Peyer's patch (tissue), 4 donors: Measurements from ENCODE around the gene GABARAP. TPM values are rescaled to one million over a fixed set of nuclear protein-coding genes. Genes with fewer than 3 reads are reported as not detected.

Experiments
- DNase-seq, 3 donors: peaks; one replicate each; pipeline ENCODE4 v3.0.0-alpha.2; 2017 to 2019
- H3K27ac ChIP-seq, 4 donors: fragments of 200-600 bp; sonication (generic); one replicate each; pipeline ENCODE4 v1.5.1; 2016 to 2019
- H3K27me3 ChIP-seq, 2 donors: fragments of 200-600 bp; sonication (generic); one replicate each; pipeline ENCODE4 v1.5.1; 2019
- H3K36me3 ChIP-seq, 3 donors: fragments of 200-600 bp; sonication (generic); one replicate each; pipeline ENCODE4 v1.5.1; 2016 to 2019
- H3K4me1 ChIP-seq, 4 donors: fragments of 200-600 bp; sonication (generic); one replicate each; pipeline ENCODE4 v1.5.1; 2016 to 2019
- H3K4me3 ChIP-seq, 4 donors: fragments of 200-600 bp; sonication (generic); 1 replicate in 3 of 4; 2 replicates in 1 of 4; pipeline ENCODE4 v1.5.1; 2016 to 2019; ENCODE audit warnings: mild to moderate bottlenecking in 1 of 4
- H3K9me3 ChIP-seq, 4 donors: fragments of 200-600 bp; sonication (generic); one replicate each; pipeline ENCODE4 v1.5.1; 2016 to 2019; ENCODE audit warnings: mild to moderate bottlenecking in 1 of 4
- POLR2A ChIP-seq, 2 donors: fragments of 450-650 bp; IDR thresholded peaks; one replicate each; pipeline ENCODE4 v1.5.1; 2017; ENCODE audit warnings: antibody characterized with exemption in 2 of 2, mild to moderate bottlenecking in 2 of 2, moderate library complexity in 2 of 2
- total RNA-seq, 4 donors: library from RNA; depleted of rRNA; stranded (reverse); fragments of >200 nt; gene quantifications; one replicate each; pipeline ENCODE4 v1.1.0, GENCODE V29; 2016
- TF ChIP-seq, protein P1 (sequence below), 6 experiments: fragments of 450-650 bp in 4 of 6; fragments of 200-600 bp in 2 of 6; sonication (generic) in 1 of 6; IDR thresholded peaks; one replicate each; pipeline ENCODE4 v1.5.1; 2017 to 2019; ENCODE audit warnings: antibody characterized with exemption in 6 of 6, mild to moderate bottlenecking in 3 of 6, moderate library complexity in 1 of 6

Gene GABARAP
- total RNA-seq, 4 donors from 2014 or later = 288 to 521 (median 367) TPM

DNA sequence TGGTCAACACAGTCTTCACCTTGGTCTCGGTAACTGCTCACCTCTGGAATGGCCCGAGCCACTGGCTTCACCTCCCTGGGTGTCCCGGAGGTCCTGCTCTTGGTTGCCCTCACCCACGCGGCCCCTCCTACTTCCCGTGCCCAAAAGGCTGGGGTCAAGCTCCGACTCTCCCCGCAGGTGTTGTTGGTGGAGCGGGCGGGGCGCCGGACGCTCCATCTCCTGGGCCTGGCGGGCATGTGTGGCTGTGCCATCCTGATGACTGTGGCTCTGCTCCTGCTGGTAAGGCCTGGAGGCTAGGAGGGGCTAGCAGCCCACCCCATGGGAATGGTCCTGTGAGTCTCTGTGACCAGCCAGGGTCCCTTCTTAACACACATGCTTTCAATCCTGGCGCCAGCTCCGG lies 42.7 kb upstream of the GABARAP start:
- H3K27ac ChIP-seq = no peak overlapping the region
- H3K36me3 ChIP-seq = no peaks in the 10 kb centered on the region
- no peaks in the 10 kb centered on the region for H3K27me3 ChIP-seq
- TF ChIP-seq, protein P1, sequence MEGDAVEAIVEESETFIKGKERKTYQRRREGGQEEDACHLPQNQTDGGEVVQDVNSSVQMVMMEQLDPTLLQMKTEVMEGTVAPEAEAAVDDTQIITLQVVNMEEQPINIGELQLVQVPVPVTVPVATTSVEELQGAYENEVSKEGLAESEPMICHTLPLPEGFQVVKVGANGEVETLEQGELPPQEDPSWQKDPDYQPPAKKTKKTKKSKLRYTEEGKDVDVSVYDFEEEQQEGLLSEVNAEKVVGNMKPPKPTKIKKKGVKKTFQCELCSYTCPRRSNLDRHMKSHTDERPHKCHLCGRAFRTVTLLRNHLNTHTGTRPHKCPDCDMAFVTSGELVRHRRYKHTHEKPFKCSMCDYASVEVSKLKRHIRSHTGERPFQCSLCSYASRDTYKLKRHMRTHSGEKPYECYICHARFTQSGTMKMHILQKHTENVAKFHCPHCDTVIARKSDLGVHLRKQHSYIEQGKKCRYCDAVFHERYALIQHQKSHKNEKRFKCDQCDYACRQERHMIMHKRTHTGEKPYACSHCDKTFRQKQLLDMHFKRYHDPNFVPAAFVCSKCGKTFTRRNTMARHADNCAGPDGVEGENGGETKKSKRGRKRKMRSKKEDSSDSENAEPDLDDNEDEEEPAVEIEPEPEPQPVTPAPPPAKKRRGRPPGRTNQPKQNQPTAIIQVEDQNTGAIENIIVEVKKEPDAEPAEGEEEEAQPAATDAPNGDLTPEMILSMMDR (IDR thresholded peaks at IDR 0.05) = no peak
- no peak for TF ChIP-seq POLR2A (IDR thresholded peaks at IDR 0.05)
- H3K9me3 ChIP-seq = no peaks in the 10 kb centered on the region
- H3K4me1 ChIP-seq = peaks cover 2 to 25% (median 16%) of the 10 kb centered on the region in 4 donors
- no peak overlapping the region for H3K4me3 ChIP-seq
- no peak for DNase-seq

- Histone ChIP-seq H3K27me3 (no peaks in the 10 kb centered on the region), H3K36me3 (no peaks in the 10 kb centered on the region), H3K4me1 (peaks cover 2 to 28% (median 16%) of the 10 kb centered on the region in 4 donors), H3K4me3 (peak overlapping the region in 1 of 4 donors; percentile 61), H3K9me3 (no peaks in the 10 kb centered on the region), H3K27ac (no peak overlapping the region)
- DNase-seq = no peak
- TF ChIP-seq POLR2A (IDR thresholded peaks at IDR 0.05) = no peak
- TF ChIP-seq, protein P1 (IDR thresholded peaks at IDR 0.05) = no peak
These were observed 41.4 kb upstream of the GABARAP start for GRCh38 chr17:7283471-7284216.

DNA sequence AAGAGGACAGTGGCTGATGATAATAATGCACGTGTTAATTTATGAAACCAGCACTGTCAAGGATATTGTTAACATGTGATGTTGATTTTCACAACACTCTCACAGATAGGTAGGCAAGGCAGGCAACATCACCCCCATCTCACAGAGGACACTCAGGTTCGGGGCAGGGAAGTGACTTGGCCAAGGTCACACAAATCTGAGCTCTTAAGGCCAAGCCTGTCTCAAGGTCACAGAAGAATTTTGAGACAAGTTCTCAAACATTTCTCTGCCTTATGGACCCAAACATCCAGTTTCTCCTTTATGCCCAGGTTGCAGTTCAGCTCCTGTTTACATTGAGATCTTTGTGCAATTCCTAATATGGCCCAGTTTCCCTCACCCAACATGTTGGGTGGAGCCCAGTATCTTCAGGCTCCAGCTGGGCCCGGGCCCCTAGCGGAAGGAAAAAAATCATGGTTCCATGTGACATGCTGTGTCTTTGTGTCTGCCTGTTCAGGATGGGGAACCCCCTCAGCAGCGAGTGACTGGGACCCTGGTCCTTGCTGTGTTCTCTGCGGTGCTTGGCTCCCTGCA lies 40.6 kb upstream of the GABARAP start:
- Histone ChIP-seq H3K27me3 (no peaks in the 10 kb centered on the region), H3K4me1 (peaks cover 2 to 28% (median 16%) of the 10 kb centered on the region in 4 donors), H3K36me3 (no peaks in the 10 kb centered on the region), H3K4me3 (peak overlapping the region in 2 of 4 donors; percentile 49 to 61), H3K9me3 (no peaks in the 10 kb centered on the region), H3K27ac (peak overlapping the region in 3 of 4 donors; percentile 60 to 83 (median 61))
- DNase-seq = no peak
- TF ChIP-seq, protein P1 (IDR thresholded peaks at IDR 0.05) = peak in 1 of 6 experiments; percentile 5
- TF ChIP-seq POLR2A (IDR thresholded peaks at IDR 0.05) = no peak

- Histone ChIP-seq H3K4me3 (peak overlapping the region; percentile 38 to 63 (median 55)), H3K27ac (peak overlapping the region; percentile 25 to 83 (median 60)), H3K9me3 (no peaks in the 10 kb centered on the region), H3K27me3 (no peaks in the 10 kb centered on the region), H3K4me1 (peaks cover 2 to 28% (median 16%) of the 10 kb centered on the region in 4 donors), H3K36me3 (no peaks in the 10 kb centered on the region)
- DNase-seq = no peak
- TF ChIP-seq POLR2A (IDR thresholded peaks at IDR 0.05) = no peak
- TF ChIP-seq, protein P1 (IDR thresholded peaks at IDR 0.05) = no peak
These were observed 39.9 kb upstream of the GABARAP start for GRCh38 chr17:7281953-7282751.

- H3K27ac ChIP-seq = peak within 1 kb of the TSS; percentile 48 to 83 (median 71)
- no peaks in the 10 kb centered on the region for H3K27me3 ChIP-seq
- TF ChIP-seq, protein P1 (IDR thresholded peaks at IDR 0.05) = no peak
- TF ChIP-seq POLR2A (IDR thresholded peaks at IDR 0.05) = no peak
- peak within 1 kb of the TSS; percentile 38 to 63 (median 55) for H3K4me3 ChIP-seq
- DNase-seq = peak; percentile 89 to 97 (median 96)
- peaks cover 2 to 28% (median 16%) of the 10 kb centered on the region in 4 donors for H3K4me1 ChIP-seq
- H3K36me3 ChIP-seq = no peaks in the 10 kb centered on the region
- H3K9me3 ChIP-seq = no peaks in the 10 kb centered on the region
These were observed 39.1 kb upstream of the GABARAP start, which contains the start of gene SLC2A4 for GRCh38 chr17:7281074-7281952. TSS of gene SLC2A4 (plus strand) at chr17:7281718. CDS start at chr17:7281935, 217 bp downstream.
